ENCODE measurements around the gene CDYL.

The CDYL gene

GRCh38 chr6:4939241-4939640 lies 163.0 kb downstream of the CDYL start:
- H3K27ac ChIP-seq = no peak overlapping the region
- TF ChIP-seq, protein P1, sequence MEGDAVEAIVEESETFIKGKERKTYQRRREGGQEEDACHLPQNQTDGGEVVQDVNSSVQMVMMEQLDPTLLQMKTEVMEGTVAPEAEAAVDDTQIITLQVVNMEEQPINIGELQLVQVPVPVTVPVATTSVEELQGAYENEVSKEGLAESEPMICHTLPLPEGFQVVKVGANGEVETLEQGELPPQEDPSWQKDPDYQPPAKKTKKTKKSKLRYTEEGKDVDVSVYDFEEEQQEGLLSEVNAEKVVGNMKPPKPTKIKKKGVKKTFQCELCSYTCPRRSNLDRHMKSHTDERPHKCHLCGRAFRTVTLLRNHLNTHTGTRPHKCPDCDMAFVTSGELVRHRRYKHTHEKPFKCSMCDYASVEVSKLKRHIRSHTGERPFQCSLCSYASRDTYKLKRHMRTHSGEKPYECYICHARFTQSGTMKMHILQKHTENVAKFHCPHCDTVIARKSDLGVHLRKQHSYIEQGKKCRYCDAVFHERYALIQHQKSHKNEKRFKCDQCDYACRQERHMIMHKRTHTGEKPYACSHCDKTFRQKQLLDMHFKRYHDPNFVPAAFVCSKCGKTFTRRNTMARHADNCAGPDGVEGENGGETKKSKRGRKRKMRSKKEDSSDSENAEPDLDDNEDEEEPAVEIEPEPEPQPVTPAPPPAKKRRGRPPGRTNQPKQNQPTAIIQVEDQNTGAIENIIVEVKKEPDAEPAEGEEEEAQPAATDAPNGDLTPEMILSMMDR (conservative IDR thresholded peaks at IDR 0.05) = no peak

DNA sequence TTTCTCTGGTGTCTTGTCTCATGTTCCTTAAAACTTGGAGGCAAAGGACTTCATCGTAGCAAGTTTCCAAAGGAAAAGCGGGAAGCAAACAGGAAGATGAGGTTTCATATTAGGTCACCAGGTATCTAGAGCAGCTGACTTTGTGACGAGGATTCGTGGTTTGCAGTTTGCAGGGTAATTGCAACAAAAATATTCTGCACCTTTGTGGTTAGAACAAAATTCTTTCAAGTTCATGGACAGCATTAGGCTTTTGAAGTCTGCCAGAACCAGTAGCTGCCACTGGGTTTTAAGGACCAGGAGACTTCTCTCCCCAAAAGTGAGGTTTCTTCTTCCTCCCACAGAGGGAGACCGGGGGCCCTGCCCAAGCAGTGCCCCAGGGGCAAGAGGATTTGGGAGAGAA lies 164.2 kb downstream of the CDYL start:
- no peak overlapping the region for H3K27ac ChIP-seq
- TF ChIP-seq, protein P1 (conservative IDR thresholded peaks at IDR 0.05) = no peak

- TF ChIP-seq, protein P1 (conservative IDR thresholded peaks at IDR 0.05) = no peak
- H3K27ac ChIP-seq = no peak overlapping the region
Observed at GRCh38 chr6:4941782-4942672, 165.8 kb downstream of the CDYL start.

GRCh38 chr6:4942673-4943009 lies 166.4 kb downstream of the CDYL start:
- TF ChIP-seq, protein P1 (conservative IDR thresholded peaks at IDR 0.05) = no peak
- H3K27ac ChIP-seq = no peak overlapping the region

GRCh38 chr6:4943716-4944115 lies 167.5 kb downstream of the CDYL start:
- no peak overlapping the region for H3K27ac ChIP-seq
- TF ChIP-seq, protein P1 (conservative IDR thresholded peaks at IDR 0.05) = no peak

DNA sequence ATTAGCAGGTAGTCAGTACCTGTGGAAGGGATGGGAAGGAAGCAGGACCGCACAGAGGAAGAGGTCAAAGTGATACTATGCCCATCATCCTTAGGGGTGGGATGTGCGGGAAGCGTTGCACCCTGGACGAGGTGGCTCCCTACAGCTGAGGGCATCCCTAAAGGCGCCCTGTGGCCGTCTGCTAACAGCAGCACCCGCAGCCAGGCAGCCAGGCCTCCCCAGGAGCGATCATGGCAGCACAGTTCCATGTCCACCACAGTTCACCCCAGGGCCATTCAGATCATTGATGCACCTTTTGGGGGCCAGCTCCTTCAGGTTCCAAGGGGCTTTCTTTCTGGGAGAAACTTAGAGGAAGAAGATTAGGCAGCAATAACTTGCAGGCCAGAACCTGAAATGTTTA lies 168.1 kb downstream of the CDYL start:
- no peak overlapping the region for H3K27ac ChIP-seq
- TF ChIP-seq, protein P1 (conservative IDR thresholded peaks at IDR 0.05) = no peak

DNA sequence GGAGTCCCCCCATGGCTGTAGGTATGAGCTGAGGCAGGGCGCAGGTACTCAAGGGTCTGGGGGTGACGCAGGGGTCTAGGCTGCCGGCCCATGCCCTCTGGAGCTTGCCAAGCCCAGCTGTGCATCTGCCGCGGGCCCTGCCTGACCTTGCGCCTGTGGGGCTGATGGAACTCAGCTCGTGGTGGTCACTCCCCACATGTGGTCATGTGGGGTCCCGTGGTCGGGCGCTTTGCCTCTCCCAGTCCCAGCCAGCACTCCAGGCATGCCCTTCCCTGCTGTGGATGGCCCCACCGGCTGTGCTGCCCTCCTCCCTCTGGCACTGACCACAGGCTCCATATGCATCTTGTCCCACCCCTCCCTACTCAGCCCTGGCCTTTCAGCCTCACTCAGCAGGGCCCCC lies 170.3 kb downstream of the CDYL start:
- TF ChIP-seq, protein P1 (conservative IDR thresholded peaks at IDR 0.05) = no peak
- no peak overlapping the region for H3K27ac ChIP-seq
